ENCODE measurements around the gene ERC2.

GRCh38 chr3:56115698-56116097 lies 352.6 kb downstream of the ERC2 start:
- TF ChIP-seq CTCF (conservative IDR thresholded peaks at IDR 0.05; ENCODE audit: low read depth, low read length) (no peak), EZH2 (IDR thresholded peaks at IDR 0.05; ENCODE audit: borderline replicate concordance, low read depth, low read length, poor library complexity, severe bottlenecking) (no peak)

All from A673 (cell line).